Activated naive CD4-positive, alpha-beta T cell treated with anti-CD3 and anti-CD28 coated beads, Interleukin-2, amount 10 ng/mL, durations not matched to agents 7 days and 5 days (primary cell): ENCODE measurements around the gene SYCE3.

ENCODE experiments used
- CTCF ChIA-PET: fragments of 350-600 bp; sonication (Branson Sonifier 250); formaldehyde crosslinking; loops from one replicate; lab custom pipeline; 2021; ENCODE audit warnings: antibody characterized with exemption; lab: Charles Lee
- DNase-seq: peaks from one replicate; pipeline ENCODE4 v3.0.0-alpha.2; 2020
- H3K27ac Mint-ChIP-seq: one replicate; pipeline ENCODE4 v1.8.0; 2021; ENCODE audit warnings: mild to moderate bottlenecking, moderate library complexity, mixed read lengths
- H3K27me3 Mint-ChIP-seq: one replicate; pipeline ENCODE4 v1.8.0; 2021; ENCODE audit warnings: mild to moderate bottlenecking, mixed read lengths
- H3K36me3 Mint-ChIP-seq: one replicate; pipeline ENCODE4 v1.8.0; 2021; ENCODE audit warnings: mixed read lengths
- H3K4me1 Mint-ChIP-seq: one replicate; pipeline ENCODE4 v1.8.0; 2021; ENCODE audit warnings: mixed read lengths
- H3K4me3 Mint-ChIP-seq: one replicate; pipeline ENCODE4 v1.8.0; 2021; ENCODE audit warnings: mild to moderate bottlenecking, moderate library complexity, mixed read lengths
- H3K9me3 Mint-ChIP-seq: one replicate; pipeline ENCODE4 v1.8.0; 2021; ENCODE audit warnings: mixed read lengths

Gene SYCE3

DNA sequence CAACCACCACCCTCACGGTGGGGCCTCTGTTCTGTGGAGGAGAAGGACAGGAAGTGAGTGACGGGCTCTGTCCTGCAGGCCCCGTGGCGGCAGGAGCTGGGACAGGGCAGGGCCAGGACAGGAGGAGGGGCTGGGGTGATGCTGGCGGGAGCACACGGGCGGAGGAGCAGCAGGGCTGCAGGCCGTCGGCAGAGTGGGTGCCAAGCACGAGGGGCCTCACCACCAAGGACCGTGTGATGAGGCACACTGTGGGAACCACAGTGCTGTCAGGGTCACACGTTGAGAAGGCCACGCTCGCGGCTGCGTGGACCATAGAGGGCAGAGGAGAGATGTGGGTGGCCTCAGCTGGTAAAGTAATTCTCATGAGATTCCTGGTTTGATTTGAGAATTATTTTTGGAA lies 45.8 kb downstream of the SYCE3 start:
- Mint-ChIP-seq H3K27me3 (no peaks in the 10 kb centered on the region), H3K4me1 (peaks cover 23% of the 10 kb centered on the region), H3K4me3 (no peak overlapping the region), H3K36me3 (peaks cover 23% of the 10 kb centered on the region), H3K9me3 (no peaks in the 10 kb centered on the region), H3K27ac (no peak overlapping the region)
- DNase-seq = no peak
- CTCF ChIA-PET = interaction anchor here (2.3 kb wide), 1 partner anchor 8 kb away, joined by 16 read pairs; the partner anchor contains the start of gene SCO2

DNA sequence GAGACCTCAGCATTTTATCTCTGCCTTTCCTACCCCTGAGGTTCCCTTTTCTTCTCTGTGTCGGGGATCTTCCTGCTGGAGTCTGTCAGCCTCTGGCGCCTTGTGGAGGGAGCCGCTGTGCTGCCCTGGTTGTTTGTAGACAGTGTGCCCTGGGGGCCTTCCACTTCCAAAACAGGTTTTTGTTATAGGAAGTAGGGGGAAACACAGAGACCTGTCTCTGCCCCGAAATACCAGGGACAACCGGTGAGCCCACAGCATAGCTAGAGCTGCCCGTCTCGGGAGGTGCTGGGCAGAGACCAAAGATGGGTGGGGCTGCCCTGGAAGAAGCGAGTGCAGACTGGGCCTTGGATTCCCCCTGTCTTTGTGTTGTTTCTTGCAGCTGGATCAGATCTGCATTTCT lies 46.7 kb downstream of the SYCE3 start:
- Mint-ChIP-seq H3K4me1 (peaks cover 23% of the 10 kb centered on the region), H3K36me3 (peaks cover 22% of the 10 kb centered on the region), H3K27me3 (no peaks in the 10 kb centered on the region), H3K4me3 (no peak overlapping the region), H3K9me3 (no peaks in the 10 kb centered on the region), H3K27ac (no peak overlapping the region)
- no peak for DNase-seq
- CTCF ChIA-PET = interaction anchor here (0.5 to 2.3 kb wide), 2 partner anchors 9 to 49 kb away, joined by 4 to 16 read pairs; partner anchors contain the start of gene SCO2

DNA sequence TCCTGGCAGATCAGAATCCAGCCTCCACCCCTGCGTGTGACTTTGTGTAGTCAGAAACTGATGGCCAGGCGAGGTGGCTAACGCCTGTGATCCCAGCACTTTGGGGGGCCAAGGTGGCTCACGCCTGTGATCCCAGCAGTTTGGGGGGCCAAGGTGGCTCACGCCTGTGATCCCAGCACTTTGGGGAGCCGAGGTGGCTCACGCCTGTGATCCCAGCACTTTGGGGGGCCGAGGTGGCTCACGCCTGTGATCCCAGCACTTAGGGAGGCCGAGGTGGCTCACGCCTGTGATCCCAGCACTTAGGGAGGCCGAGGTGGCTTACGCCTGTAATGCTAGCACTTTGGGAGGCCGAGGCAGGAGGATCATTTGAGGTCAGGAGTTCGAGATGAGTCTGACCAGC lies 49.5 kb downstream of the SYCE3 start:
- H3K4me1 Mint-ChIP-seq = peaks cover 37% of the 10 kb centered on the region

DNA sequence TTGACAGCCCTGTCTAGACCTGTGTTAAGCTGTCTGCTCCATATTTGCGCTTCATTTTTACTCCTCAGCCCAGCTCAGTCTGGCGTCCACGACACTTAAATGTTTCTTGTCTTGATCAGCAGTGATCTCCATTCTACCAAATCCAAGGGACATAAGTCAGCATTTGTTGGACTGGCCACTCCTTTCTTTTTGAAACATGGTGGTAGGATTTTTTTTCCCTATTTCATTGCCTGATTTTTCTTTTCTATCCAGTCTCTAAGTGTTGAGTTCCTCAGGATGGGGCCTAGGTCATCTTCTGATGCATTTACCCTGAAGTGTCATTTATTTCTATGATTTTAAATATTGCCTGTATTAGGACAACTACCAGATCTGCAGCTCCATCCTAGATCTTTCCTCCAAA lies 53.8 kb downstream of the SYCE3 start:
- Mint-ChIP-seq H3K36me3 (peaks cover 13% of the 10 kb centered on the region), H3K27ac (peak overlapping the region; percentile 90), H3K4me1 (peaks cover 39% of the 10 kb centered on the region), H3K27me3 (no peaks in the 10 kb centered on the region), H3K4me3 (peak overlapping the region; percentile 80), H3K9me3 (no peaks in the 10 kb centered on the region)
- CTCF ChIA-PET = interaction anchor here (0.7 to 2.0 kb wide), 7 partner anchors 10 to 118 kb away, joined by 3 to 14 read pairs (median 4); partner anchors contain the start of gene SCO2
- DNase-seq = no peak

More for the DNA sequence above, 49.5 kb downstream of the SYCE3 start:
- peaks cover 19% of the 10 kb centered on the region for H3K36me3 Mint-ChIP-seq
- no peaks in the 10 kb centered on the region for H3K9me3 Mint-ChIP-seq
- H3K27me3 Mint-ChIP-seq = no peaks in the 10 kb centered on the region
- no peak overlapping the region for H3K4me3 Mint-ChIP-seq
- H3K27ac Mint-ChIP-seq = no peak overlapping the region
- CTCF ChIA-PET = no interaction called here
- no peak for DNase-seq

DNA sequence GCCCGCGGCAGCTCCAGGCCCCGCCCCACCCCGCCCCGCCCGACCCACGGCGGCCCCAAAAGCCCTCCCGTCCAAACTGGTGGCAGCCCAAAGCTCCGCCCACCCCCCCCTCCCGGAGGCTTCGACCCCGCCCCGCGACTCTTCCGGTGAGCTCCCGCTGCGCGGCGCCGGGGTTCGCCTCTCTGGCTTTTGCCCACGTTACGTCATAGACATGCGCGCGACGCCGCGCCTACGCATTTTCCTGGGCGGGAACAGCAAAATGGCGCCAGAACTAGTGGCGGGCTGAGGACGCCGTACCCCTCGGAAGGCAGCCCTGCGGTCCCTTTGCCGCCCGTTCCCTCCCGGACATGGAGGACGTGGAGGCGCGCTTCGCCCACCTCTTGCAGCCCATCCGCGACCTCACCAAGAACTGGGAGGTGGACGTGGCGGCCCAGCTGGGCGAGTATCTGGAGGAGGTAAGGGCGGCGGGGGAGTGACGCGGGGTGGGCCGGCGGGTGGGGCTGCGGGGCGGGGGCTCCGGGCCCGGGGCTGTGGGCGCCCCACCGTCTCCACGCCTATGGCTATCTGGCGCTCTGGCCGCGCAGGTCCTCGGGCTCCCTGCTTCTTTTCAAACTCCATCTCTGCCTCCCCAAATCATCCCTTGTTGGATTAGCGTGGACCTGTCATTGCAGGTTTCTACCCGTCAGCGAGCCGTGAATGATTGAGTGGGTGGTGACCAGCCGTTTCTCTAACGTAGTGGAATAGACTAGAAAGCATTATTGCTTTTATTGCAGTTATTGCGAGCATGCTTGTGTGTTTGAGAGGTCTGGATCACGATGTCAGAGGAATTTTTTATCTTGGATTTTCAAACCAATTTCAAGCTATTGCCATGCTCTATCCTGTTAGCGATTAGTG lies 54.5 kb downstream of the SYCE3 start, which contains the start of gene NCAPH2:
NCAPH2 (plus strand) TSS at position 234 of the 894 bp plus-strand sequence; CDS start at position 348, 114 bp downstream.
- Mint-ChIP-seq H3K27ac (peak within 1 kb of the TSS; percentile 96), H3K9me3 (no peaks in the 10 kb centered on the region), H3K27me3 (no peaks in the 10 kb centered on the region), H3K4me3 (peak within 1 kb of the TSS; percentile 93), H3K4me1 (peaks cover 34% of the 10 kb centered on the region), H3K36me3 (peaks cover 13% of the 10 kb centered on the region)
- peak; percentile 97 for DNase-seq
- CTCF ChIA-PET = interaction anchor here (0.7 to 2.0 kb wide), 11 partner anchors 10 to 232 kb away, joined by 3 to 14 read pairs (median 4); partner anchors contain the start of gene SCO2

DNA sequence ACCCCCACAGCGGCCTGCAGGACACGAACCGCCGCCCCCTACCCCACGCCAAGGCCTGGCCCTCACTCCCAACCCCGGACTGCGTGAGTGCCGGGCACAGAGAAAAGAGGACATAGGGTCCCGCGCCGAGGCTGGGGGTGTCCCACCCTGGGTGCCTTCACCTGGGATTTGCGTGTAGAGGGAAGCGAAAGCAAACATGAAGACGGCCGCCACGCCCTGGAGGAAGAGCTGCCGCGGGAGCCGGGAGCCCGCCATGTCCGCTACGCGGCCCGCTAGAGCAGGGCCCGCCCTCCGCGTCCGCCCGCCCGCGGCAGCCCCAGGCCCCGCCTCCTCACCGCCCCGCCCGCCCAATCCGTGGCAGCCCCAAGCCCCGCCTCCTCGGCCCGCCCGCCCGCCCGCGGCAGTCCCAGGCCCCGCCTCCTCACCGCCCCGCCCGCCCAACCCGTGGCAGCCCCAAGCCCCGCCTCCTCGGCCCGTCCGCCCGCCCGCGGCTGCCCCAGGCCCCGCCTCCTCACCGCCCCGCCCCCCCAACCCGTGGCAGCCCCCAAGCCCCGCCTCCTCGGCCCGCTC lies 55.2 kb downstream of the SYCE3 start, which contains the start of gene LMF2:
LMF2 (minus strand) TSS at position 282 of the 570 bp plus-strand sequence; CDS start at position 255, 27 bp downstream.
- Mint-ChIP-seq H3K27me3 (no peaks in the 10 kb centered on the region), H3K9me3 (no peaks in the 10 kb centered on the region), H3K4me1 (peaks cover 29% of the 10 kb centered on the region), H3K27ac (peak within 1 kb of the TSS; percentile 96), H3K4me3 (peak within 1 kb of the TSS; percentile 93), H3K36me3 (peaks cover 16% of the 10 kb centered on the region)
- CTCF ChIA-PET = interaction anchor here (0.7 to 1.9 kb wide), 6 partner anchors 10 to 231 kb away, joined by 3 to 14 read pairs (median 4); partner anchors contain the start of gene SCO2
- peak; percentile 94 for DNase-seq

DNA sequence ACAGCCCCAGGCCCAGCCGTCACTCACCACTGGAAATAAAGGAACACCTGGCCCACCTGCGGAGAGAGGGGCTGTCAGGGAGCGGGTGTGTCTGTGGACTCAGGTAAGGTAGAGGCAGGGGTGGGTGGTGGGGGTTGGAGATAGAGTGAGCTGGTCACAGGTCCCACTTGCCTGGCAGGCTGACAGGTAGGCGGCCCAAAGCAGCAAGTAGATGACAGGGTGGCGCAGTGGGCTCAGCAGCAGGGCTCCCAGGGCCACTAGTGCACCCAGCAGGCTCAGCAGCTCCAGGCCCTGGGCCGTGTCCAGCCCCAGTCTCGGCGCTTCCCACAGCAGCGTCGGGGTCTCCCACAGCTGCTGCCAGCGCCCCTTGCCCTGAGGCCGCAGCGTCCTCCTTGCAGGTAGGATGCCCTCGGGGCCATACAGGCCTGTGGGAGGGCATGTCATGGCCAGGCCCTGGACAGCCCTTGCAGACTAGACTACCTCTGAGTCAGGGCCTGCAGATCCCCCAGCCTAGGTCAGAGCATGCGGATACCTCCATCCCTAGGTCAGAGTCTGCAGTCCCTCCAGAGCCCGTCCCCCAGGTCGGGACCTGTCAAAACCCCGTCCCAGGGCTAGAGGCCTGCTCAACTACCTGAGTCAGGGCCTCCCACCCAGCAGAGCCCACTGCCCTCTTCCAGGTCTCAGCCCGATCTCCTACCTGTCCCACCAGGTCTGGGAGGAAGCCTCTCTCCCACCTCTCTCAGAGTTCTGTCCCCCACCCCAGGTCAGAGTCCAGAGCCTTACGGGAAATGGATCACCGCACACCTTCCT lies 55.9 kb downstream of the SYCE3 start:
- peaks cover 24% of the 10 kb centered on the region for H3K4me1 Mint-ChIP-seq
- CTCF ChIA-PET = no interaction called here
- H3K36me3 Mint-ChIP-seq = peaks cover 13% of the 10 kb centered on the region

DNA sequence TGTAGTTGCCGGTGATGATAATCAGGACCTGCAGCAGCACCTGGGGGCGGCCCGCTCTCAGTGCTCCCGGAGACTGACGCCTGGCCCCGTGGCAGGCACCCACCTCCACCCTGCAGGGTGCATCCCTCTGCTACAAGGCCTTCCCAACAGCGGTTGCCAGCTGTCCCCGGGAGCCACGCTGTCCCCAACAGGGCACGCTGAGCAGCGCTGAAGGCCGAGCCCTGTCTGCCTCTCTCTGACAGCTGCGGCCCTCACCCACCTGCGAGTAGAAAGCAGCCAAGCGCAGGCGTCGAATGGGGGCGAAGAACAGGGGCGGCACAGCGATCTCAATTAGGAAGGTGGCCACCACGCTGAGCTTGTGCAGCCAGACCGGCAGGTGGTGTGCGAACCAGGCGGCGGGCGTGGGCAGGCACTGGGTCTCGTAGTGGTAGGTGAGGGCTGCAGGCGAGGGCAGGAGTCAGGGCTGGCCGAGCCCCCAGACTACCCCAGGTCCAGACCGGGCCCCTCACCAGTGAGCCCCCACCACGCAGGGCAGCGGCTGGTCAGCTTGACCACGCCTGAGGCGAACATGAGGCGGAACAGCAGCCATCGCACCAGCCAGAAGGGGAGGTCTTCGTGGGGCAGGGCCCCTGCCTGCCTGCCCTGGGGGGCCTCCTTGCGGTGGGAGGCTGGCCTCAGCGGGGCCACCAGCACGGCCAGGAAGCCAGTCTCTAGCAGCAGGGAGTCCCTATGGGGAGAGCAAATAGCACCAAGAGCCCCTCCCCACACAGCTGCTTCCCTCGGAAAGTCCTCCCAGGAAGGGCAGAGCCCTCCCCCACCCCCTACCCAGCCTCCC lies 56.7 kb downstream of the SYCE3 start:
- CTCF ChIA-PET = no interaction called here
- Mint-ChIP-seq H3K4me3 (peak overlapping the region; percentile 93), H3K27me3 (no peaks in the 10 kb centered on the region), H3K4me1 (peaks cover 24% of the 10 kb centered on the region), H3K9me3 (no peaks in the 10 kb centered on the region), H3K36me3 (peaks cover 13% of the 10 kb centered on the region), H3K27ac (peak overlapping the region; percentile 96)
- DNase-seq = no peak

More for the DNA sequence above, 55.9 kb downstream of the SYCE3 start:
- H3K27ac Mint-ChIP-seq = peak overlapping the region; percentile 96
- H3K27me3 Mint-ChIP-seq = no peaks in the 10 kb centered on the region
- H3K4me3 Mint-ChIP-seq = peak overlapping the region; percentile 93
- no peak for DNase-seq
- H3K9me3 Mint-ChIP-seq = no peaks in the 10 kb centered on the region

DNA sequence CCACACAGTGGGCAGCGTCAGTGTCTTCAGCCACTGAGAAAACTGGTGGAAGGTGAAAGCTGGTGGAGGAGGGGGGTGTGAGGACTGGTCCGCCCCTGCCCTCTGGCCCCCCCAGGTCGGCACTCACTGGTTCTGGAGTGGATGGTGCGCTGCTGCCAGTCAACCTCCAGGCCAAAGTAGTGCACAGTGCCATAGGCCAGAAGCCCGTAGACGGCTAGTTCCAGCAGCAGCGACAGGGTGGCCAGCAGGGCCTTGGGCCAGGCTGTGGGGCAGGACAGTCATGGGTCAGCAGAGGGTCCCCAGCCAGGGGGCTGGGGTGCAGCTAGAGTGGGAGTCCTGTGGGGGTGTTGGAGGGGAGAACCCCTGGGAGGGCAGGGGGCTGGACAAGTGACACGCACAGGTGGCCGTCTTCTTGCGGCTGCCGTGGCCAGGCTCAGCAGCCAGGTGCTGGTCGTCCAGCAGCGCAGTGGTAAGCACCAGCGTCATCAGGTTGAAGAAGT lies 57.4 kb downstream of the SYCE3 start:
- Mint-ChIP-seq H3K4me3 (peak overlapping the region; percentile 59), H3K36me3 (peaks cover 13% of the 10 kb centered on the region), H3K27me3 (no peaks in the 10 kb centered on the region), H3K9me3 (no peaks in the 10 kb centered on the region), H3K4me1 (peaks cover 24% of the 10 kb centered on the region), H3K27ac (no peak overlapping the region)
- CTCF ChIA-PET = interaction anchor here (0.9 kb wide), 1 partner anchor 116 kb away, joined by 4 read pairs; no protein-coding TSS in a partner anchor
- DNase-seq = no peak

DNA sequence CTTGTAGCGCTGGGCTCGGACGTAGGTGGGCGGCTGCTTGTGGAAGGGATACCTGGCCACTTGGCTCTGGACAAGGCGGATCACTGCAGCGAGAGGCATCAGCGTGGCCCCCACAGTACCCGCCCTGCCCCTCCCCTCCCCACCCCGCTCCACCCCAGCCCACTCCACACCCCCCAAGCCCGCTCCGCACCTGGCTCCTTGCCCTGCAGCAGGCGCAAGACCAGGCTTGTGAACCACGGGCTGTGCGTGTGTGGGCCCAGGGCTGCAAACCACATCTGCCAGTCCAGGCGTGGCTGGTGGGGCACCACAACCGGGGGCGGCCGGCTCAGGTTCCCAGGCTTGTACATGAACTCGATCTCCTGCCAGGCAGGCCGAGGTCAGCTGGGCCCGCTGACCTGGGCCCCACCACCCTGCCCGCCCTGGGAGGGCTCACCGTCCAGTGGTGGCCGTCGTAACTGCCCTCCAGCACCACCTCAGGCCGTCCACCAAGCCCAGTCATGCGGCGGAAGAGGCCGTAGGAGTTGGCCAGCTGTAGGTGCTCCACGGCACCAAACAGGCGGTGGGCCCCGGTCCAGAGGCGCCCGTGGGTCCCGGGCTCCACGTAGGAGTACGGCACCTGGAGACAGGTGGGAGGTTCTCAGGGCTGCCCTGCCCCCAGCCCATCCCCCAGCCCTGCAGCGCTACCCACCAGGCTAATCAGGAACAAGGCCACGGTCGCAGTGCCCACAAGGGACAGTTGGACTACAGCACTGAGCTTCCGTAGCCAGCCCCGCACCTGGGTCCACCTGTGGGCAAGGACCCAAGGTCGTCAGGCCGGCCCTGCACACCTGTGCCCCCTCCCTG lies 58.1 kb downstream of the SYCE3 start:
- CTCF ChIA-PET = interaction anchor here (0.9 kb wide), 1 partner anchor 117 kb away, joined by 4 read pairs; no protein-coding TSS in a partner anchor
- Mint-ChIP-seq H3K36me3 (peaks cover 13% of the 10 kb centered on the region), H3K4me1 (peaks cover 20% of the 10 kb centered on the region), H3K9me3 (no peaks in the 10 kb centered on the region), H3K27ac (no peak overlapping the region), H3K4me3 (no peak overlapping the region), H3K27me3 (no peaks in the 10 kb centered on the region)
- DNase-seq = no peak

DNA sequence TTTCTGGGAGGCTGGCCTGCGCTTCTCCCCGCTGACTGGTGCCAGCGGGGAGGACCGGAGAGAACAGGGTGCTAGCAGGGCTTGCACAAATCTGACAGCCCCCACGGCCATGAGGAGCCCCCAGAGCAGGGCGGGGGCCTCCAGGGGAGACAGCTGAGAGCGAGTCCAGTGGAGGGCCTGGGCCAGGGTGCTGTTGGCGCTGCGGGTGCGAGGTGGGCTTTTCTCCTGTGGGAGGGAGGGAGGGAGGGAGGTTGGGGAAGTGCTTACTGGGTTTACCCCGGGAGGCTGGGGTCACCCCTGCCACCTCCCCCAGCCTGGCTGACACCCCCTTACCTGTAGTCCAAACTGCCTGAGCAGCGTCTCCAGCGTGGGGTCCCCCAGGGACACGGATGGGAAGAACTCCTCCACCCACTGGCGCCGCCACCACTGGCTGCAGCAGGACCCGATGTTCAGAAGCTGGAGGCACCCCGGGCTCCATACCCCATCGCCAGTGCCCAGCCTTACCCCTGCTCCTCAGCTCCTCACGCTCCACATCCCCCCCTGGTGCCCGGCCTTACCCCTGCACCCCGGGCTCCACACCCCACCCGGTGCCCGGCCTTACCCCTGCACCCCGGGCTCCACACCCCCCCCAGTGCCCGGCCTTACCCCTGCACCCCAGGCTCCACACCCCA lies 59.1 kb downstream of the SYCE3 start:
- no peak overlapping the region for H3K27ac Mint-ChIP-seq
- peaks cover 10% of the 10 kb centered on the region for H3K4me1 Mint-ChIP-seq
- DNase-seq = peak; percentile 47
- H3K4me3 Mint-ChIP-seq = no peak overlapping the region
- H3K27me3 Mint-ChIP-seq = no peaks in the 10 kb centered on the region
- CTCF ChIA-PET = no interaction called here
- H3K9me3 Mint-ChIP-seq = no peaks in the 10 kb centered on the region
- peaks cover 8% of the 10 kb centered on the region for H3K36me3 Mint-ChIP-seq
